GM12891 (cell line): ENCODE data around the gene TRIP4.
"Not testable (repeated sequence)": the region's sequence is repeated elsewhere in the genome, so short reads cannot be mapped to it uniquely, and the experiment has no call there.

Source experiments
- DNase-seq: peaks from one replicate; pipeline ENCODE4 v3.0.0; 2011; ENCODE audit warnings: low spot score; ENCODE audit not compliant: insufficient read length
- FAIRE-seq: peaks from 2 replicates; lab custom pipeline; 2011; peaks lifted over from hg19 to GRCh38; lab: Jason Lieb, UNC
- PAX5 ChIP-seq: IDR thresholded peaks from 2 replicates; pipeline ENCODE4 v1.6.1; 2011; ENCODE audit warnings: low read length, moderate library complexity, mild to moderate bottlenecking; ENCODE audit not compliant: insufficient read depth, severe bottlenecking
- POLR2A ChIP-seq: IDR thresholded peaks from 2 replicates; pipeline ENCODE4 v1.6.1; 2011; ENCODE audit warnings: low read depth, low read length, control low read depth
- POLR2AphosphoS5 ChIP-seq: IDR thresholded peaks from 2 replicates; pipeline ENCODE4 v1.6.1; 2011; ENCODE audit warnings: low read depth, low read length, control low read depth
- POU2F2 ChIP-seq: IDR thresholded peaks from 2 replicates; pipeline ENCODE4 v1.6.1; 2011; ENCODE audit warnings: low read depth, mild to moderate bottlenecking, control low read depth, low read length, moderate library complexity
- SPI1 ChIP-seq: IDR thresholded peaks from 2 replicates; pipeline ENCODE4 v1.6.1; 2011; ENCODE audit warnings: low read depth, low read length, control low read depth
- TAF1 ChIP-seq: IDR thresholded peaks from 2 replicates; pipeline ENCODE4 v1.6.1; 2011; ENCODE audit warnings: low read depth, low read length, control low read depth

Gene TRIP4

DNA sequence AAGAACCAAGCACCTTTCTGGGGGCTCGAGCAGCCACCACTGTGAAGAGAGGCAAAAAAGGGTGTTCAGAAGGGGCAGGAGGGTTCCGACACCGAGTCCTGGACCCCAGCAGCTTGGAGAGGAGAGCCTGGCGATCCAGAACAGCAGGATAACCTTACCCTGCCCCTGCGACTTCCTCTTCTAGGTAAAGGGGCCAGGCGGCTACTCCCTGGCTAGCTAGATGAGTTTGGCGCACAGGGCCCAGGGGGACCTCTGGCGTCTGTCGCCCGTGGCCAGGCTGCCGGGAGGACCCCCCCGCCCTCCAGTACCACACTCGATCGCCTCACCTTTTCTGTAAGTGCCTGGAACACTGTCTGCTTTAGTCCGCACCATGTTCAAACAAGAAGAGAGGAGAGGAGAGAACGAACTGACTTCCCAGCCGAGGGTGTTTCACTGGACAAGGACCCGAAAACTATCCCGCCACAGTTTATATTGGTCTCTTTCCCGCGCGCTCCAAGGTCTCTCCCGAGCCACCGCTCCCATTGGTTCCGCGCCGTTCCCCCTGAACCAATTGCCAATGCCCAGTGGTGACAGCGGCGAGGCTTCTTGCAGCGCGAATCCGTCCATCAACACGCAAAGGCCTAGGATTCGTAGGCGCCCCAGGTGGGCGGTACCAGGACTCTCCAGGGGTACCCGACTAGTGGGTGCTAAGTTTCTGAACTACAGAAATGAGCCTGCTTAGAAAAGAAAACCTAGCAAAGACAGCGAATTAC lies 6.5 kb upstream of the TRIP4 start, which contains the start of gene PCLAF:
Gene PCLAF (minus strand): TSS at position 442 of the 752 bp plus-strand sequence. CDS start 70 bp downstream, at position 372.
- DNase-seq, result peak; percentile 84
- TF ChIP-seq POU2F2, result no peak
- TF ChIP-seq POLR2A, result peak; percentile 80
- peak; percentile 69 for TF ChIP-seq POLR2AphosphoS5
- no peak for TF ChIP-seq PAX5
- peak; percentile 33; the same call in 1 of the 2 replicates for TF ChIP-seq TAF1
- 0 out of 2 replicates have a peak, but pooled peaks have one; percentile 16 for TF ChIP-seq SPI1
- peak; percentile 99 for FAIRE-seq

DNA sequence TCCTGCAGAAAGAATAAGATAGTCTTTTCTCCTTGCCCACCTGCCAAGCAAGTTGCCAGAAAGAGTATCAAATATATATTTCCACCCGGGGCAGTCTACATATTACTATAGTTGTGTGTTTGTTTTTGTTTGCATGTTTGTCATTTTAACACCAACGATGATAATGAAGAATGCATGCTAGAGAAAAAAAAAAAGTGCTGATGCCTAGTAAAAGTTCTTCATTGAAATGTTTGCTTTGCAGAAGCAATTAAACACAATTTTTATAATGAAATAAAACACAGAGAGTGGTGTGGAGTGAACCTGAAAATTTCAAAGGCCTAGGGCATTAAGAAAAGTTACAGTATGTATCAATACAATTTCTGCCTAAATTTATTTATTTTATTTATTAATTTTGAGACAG lies 3.9 kb upstream of the TRIP4 start:
- DNase-seq (no peak), FAIRE-seq (no peak)
- TF ChIP-seq PAX5, result no peak
- TF ChIP-seq TAF1, result no peak
- no peak for TF ChIP-seq POLR2AphosphoS5
- TF ChIP-seq POLR2A, result no peak

DNA sequence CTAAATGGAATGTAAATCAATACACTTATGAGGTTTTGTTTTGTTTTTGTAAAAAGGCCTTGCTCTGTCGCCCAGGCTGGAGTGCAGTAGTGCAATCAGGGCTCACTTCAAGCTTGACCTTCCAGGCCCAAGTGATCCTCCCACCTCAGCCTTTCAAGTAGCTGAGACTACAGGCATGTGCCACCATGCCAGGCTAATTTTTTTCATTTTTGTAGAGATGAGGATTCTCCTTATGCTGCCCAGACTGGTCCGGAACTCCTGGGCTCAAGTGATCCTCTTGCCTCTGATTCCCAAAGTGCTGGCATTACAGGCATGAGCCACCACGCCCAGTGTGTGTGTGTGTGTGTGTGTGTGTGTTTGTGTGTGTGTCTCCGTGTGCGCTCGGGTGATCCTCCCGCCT lies 1.3 kb upstream of the TRIP4 start:
- DNase-seq, result no peak
- TF ChIP-seq POU2F2 (no peak), TAF1 (no peak), POLR2A (no peak), POLR2AphosphoS5 (no peak)
- no peak for FAIRE-seq

DNA sequence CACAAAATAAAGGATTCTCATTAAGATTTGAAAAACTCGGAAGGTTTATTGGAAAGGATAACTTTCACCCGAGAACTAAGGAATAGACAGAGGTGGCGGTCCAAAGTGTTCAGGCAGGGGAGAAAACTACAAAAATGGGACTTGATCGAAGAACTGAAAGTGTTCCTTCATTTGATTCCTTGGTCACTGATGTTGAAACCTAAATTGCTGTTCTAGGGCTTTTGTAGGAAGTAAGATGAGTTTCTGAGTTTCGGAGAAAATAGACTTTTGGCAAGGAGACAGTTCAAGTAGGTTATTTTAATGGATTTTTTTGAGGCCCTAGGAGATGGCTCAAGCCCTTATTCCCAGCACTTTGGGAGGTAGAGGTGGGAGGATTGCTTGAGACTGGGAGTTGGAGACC lies 1.4 kb downstream of the TRIP4 start:
- no peak for DNase-seq
- TF ChIP-seq SPI1 (no peak), POU2F2 (no peak), POLR2A (no peak), TAF1 (no peak), PAX5 (no peak), POLR2AphosphoS5 (no peak)
- FAIRE-seq, result no peak

DNA sequence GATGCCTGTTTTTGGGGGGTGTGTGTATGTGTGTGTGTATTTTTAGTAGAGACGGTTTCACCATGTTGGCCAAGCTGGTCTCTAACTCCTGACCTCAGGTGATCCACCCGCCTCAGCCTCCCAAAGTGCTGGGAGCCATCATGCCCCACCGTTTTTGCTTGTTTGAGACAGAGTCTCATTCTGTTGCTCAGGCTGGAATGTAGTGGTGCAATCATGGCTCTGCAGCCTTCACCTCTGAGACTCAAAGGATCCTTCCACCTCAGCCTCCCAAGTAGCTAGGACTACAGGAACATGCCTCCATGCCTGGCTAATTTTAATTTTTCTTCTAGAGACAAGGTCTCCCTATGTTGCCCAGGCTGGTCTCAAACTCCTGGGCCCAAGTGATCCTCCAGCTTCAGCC lies 4.8 kb downstream of the TRIP4 start:
- not testable (repeated sequence) for DNase-seq, FAIRE-seq

DNA sequence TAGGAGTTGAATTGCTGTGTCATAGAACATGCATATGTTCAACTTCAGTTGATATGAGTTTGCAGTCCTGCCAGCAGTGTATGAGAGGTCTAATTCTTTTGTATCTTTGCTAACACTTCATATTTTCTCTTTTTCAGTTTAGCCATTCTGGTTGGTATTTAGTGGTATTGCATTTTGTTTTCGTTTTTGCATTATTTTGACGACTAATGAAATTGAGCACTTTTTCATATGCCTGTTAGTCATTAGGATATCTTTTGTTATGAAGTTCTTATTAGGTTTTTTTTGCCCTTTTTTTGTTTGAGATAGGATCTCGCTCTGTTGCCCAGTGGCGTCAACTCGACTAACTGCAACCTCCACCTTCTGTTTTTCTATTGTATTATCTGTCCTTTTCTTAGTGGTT lies 9.2 kb downstream of the TRIP4 start:
- TF ChIP-seq SPI1 (no peak), POLR2A (no peak), POU2F2 (no peak), TAF1 (no peak), PAX5 (no peak), POLR2AphosphoS5 (no peak)
- FAIRE-seq, result no peak
- no peak for DNase-seq

DNA sequence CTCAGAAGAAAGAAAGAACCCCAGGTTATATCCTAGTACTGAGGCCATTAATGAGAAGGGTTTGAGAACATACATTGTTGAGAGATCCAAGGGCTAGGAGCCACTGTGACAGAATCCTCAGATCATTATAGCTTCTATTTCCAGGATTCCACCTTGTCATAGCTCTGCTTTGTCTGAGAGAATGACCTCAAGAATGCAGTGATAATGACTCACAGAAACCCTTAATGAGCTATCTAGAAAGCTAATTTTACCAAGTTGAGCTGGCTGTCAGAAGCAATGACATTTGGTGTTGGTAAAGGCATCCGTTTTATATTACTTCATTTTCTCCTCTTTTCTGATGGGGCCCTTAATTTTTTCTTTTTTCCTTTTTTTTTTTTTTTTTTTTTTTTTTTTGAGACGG lies 10.9 kb downstream of the TRIP4 start:
- TF ChIP-seq POU2F2, result no peak
- TF ChIP-seq SPI1, result no peak
- no peak for TF ChIP-seq POLR2AphosphoS5
- no peak for TF ChIP-seq TAF1
- no peak for TF ChIP-seq POLR2A
- no peak for TF ChIP-seq PAX5
- no peak for FAIRE-seq
- DNase-seq, result no peak

DNA sequence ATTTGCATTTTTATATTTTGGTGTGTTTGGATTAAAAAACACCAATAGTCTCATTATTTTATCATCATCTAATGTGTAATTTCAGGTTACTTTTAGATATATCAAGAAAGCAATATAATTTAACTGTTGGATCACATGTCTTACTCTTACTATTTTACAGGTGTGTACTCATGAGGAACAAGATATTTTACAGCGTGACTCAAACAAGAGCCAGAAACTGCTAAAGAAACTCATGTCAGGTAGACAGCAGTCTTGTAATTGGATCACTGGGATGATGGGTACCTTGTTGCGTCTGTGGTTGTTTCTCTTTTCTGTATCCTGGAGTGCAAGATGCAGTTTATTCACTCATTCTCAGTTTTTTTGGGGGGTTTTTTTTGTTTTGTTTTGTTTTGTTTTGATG lies 12.9 kb downstream of the TRIP4 start:
- DNase-seq (no peak), FAIRE-seq (no peak)
- TF ChIP-seq PAX5 (no peak), TAF1 (no peak), POLR2AphosphoS5 (no peak), POU2F2 (no peak)

DNA sequence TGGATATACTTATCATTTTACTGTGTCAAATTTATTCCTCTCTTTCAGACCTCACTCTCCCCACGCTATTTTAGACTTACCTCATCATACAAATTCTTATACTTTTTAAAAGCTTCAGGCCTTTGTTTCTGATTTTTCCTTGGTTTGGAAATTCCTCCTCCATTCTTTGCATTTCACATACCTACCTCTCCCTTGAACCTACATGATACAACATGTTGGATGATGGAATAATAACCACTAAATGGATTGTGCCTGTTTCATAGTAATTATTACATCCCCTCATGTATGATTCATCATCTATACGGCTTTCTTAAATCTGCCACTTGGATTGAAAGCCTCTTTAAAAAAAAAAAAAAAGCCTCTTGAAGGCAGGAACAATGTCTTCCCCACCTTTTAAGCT lies 24.6 kb downstream of the TRIP4 start:
- DNase-seq (no peak), FAIRE-seq (no peak)
- TF ChIP-seq POLR2AphosphoS5 (no peak), POLR2A (no peak), PAX5 (no peak), POU2F2 (no peak), SPI1 (no peak), TAF1 (no peak)

DNA sequence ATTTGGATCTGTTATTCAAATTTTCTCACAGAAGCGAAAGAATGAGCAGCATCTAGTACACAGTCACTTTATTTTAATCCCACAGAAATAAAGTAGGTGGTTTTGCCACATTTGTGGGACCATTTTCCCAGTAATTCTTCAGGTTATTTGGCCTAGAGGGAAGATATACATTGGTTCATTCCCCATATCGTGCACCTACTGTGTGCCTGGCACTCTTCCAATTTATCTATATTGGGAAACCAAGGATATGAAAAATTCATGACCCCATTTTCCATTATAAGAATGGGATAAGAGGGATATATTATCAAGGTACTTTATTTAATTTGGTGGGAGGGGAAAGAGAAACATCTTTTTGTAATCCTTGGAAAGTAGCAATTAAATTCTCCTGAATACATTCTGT lies 35.1 kb downstream of the TRIP4 start:
- DNase-seq, result no peak
- no peak for TF ChIP-seq POU2F2
- TF ChIP-seq TAF1, result no peak
- no peak for TF ChIP-seq PAX5
- no peak for TF ChIP-seq SPI1
- no peak for TF ChIP-seq POLR2AphosphoS5
- TF ChIP-seq POLR2A, result no peak
- FAIRE-seq, result no peak
